ENCODE data around the gene BRIX1.

GRCh38 chr5:34891981-34892380 lies 23.5 kb upstream of the BRIX1 start:
- TF ChIP-seq POLR2A (IDR thresholded peaks at IDR 0.05; ENCODE audit: low read depth, low read length) (no peak), POLR2AphosphoS5 (IDR thresholded peaks at IDR 0.05; ENCODE audit: low read depth, low read length) (no peak)

Data from GM12892 (cell line).